Anterior cingulate cortex (tissue), 58 donors: ENCODE measurements around the gene SOAT1.
"Not testable (repeated sequence)": the region's sequence is repeated elsewhere in the genome, so short reads cannot be mapped to it uniquely, and the experiment has no call there.

ENCODE experiments used
- DNase-seq, 58 donors: peaks; one replicate each; lab custom pipeline; 2025; lab: John Stamatoyannopoulos, UW

SOAT1 gene

GRCh38 chr1:179293340-179294327 is at the start of gene SOAT1:
TSS of gene SOAT1 (plus strand) at chr1:179293797. CDS start at chr1:179302685, 8,888 bp downstream.
- DNase-seq: peak; percentile 52 to 99 (median 90)

GRCh38 chr1:179245426-179245825 is 48.2 kb upstream of the SOAT1 start:
- not testable (repeated sequence) for DNase-seq

GRCh38 chr1:179247923-179248322 is 45.7 kb upstream of the SOAT1 start:
- no peak for DNase-seq

GRCh38 chr1:179251675-179252074 is 41.9 kb upstream of the SOAT1 start:
- DNase-seq: peak in 2 of 58 donors; percentile 6 to 14

- DNase-seq: no peak
Measured at GRCh38 chr1:179252606-179253005, 41.0 kb upstream of the SOAT1 start.

GRCh38 chr1:179253286-179253972 is 40.2 kb upstream of the SOAT1 start:
- DNase-seq: no peak

GRCh38 chr1:179262183-179262582 is 31.4 kb upstream of the SOAT1 start:
- no peak for DNase-seq

GRCh38 chr1:179263121-179263520 is 30.5 kb upstream of the SOAT1 start:
- DNase-seq: no peak

GRCh38 chr1:179264507-179264906 is 29.1 kb upstream of the SOAT1 start:
- no peak for DNase-seq

- DNase-seq: no peak
Measured at GRCh38 chr1:179269071-179269470, 24.5 kb upstream of the SOAT1 start.

GRCh38 chr1:179274424-179274823 is 19.2 kb upstream of the SOAT1 start:
- DNase-seq: not testable (repeated sequence)

GRCh38 chr1:179278920-179279319 is 14.7 kb upstream of the SOAT1 start:
- no peak for DNase-seq

- no peak for DNase-seq
Measured at GRCh38 chr1:179283992-179284391, 9.6 kb upstream of the SOAT1 start.

- no peak for DNase-seq
Measured at GRCh38 chr1:179287946-179288345, 5.7 kb upstream of the SOAT1 start.

GRCh38 chr1:179288977-179289376 is 4.6 kb upstream of the SOAT1 start:
- DNase-seq: no peak

GRCh38 chr1:179295164-179295755 is 1.7 kb downstream of the SOAT1 start:
- DNase-seq: no peak

GRCh38 chr1:179296356-179297104 is 2.9 kb downstream of the SOAT1 start:
- DNase-seq: no peak

GRCh38 chr1:179297105-179297378 is 3.4 kb downstream of the SOAT1 start:
- DNase-seq: no peak

GRCh38 chr1:179298952-179299351 is 5.4 kb downstream of the SOAT1 start:
- no peak for DNase-seq

- no peak for DNase-seq
Measured at GRCh38 chr1:179300112-179300511, 6.5 kb downstream of the SOAT1 start.

- no peak for DNase-seq
Measured at GRCh38 chr1:179302070-179302469, 8.5 kb downstream of the SOAT1 start.
